HepG2 (cell line): ENCODE measurements around the gene PDGFA. TPM values are rescaled to one million over a fixed set of nuclear protein-coding genes. Genes with fewer than 3 reads are reported as not detected.

Experiments
- BCL6 ChIP-seq: IDR thresholded peaks from 2 replicates; pipeline ENCODE4 v1.6.1; 2016; ENCODE audit warnings: missing genetic modification reagents, missing compliant biosample characterization
- CBX2 ChIP-seq, 2 experiments: fragments of 200-600 bp in 1 of 2; sonication (generic); formaldehyde crosslinking in 1 of 2; IDR thresholded peaks; 2 replicates each; pipeline versions ENCODE4 v1.7.0 to v1.8.1; 2018 to 2022; ENCODE audit warnings: low read depth in 2 of 2, low read length in 1 of 2, mild to moderate bottlenecking in 1 of 2, missing genetic modification reagents in 1 of 2
- CC2D1A ChIP-seq: sonication (generic); formaldehyde crosslinking; IDR thresholded peaks from 2 replicates; pipeline ENCODE4 v1.8.1; 2023; ENCODE audit warnings: mild to moderate bottlenecking, missing genetic modification reagents
- EEA1 ChIP-seq: sonication (generic); formaldehyde crosslinking; IDR thresholded peaks from 2 replicates; pipeline ENCODE4 v1.5.1; 2020; ENCODE audit warnings: mild to moderate bottlenecking, missing genetic modification reagents, borderline replicate concordance
- HOXA5 ChIP-seq: sonication (generic); formaldehyde crosslinking; IDR thresholded peaks from 2 replicates; pipeline ENCODE4 v1.4.0; 2020; ENCODE audit warnings: missing genetic modification reagents
- ISX ChIP-seq: sonication (generic); formaldehyde crosslinking; conservative IDR thresholded peaks from 2 replicates; pipeline ENCODE4 v1.5.0; 2020; ENCODE audit warnings: missing genetic modification reagents
- KIAA2018 ChIP-seq: sonication (generic); formaldehyde crosslinking; IDR thresholded peaks from 2 replicates; pipeline ENCODE4 v1.5.0; 2020; ENCODE audit warnings: mild to moderate bottlenecking, missing genetic modification reagents, borderline replicate concordance
- KLF13 ChIP-seq: sonication (generic); formaldehyde crosslinking; IDR thresholded peaks from 2 replicates; pipeline ENCODE4 v1.4.0; 2020; ENCODE audit warnings: mild to moderate bottlenecking, missing genetic modification reagents
- NFRKB ChIP-seq: fragments of 450-650 bp; IDR thresholded peaks from 2 replicates; pipeline ENCODE4 v1.6.1; 2017
- NR2F2 ChIP-seq: IDR thresholded peaks from 2 replicates; pipeline ENCODE4 v1.6.1; 2012; ENCODE audit warnings: low read depth, inconsistent platforms, borderline replicate concordance
- PHF20 ChIP-seq: sonication (generic); formaldehyde crosslinking; IDR thresholded peaks from 2 replicates; pipeline ENCODE4 v1.5.0; 2020; ENCODE audit warnings: mild to moderate bottlenecking, missing genetic modification reagents
- SIX1 ChIP-seq: sonication (generic); formaldehyde crosslinking; IDR thresholded peaks from 2 replicates; pipeline ENCODE4 v1.4.0; 2020; ENCODE audit warnings: missing genetic modification reagents, borderline replicate concordance
- SKI ChIP-seq: fragments of 450-650 bp; IDR thresholded peaks from one replicate; pipeline ENCODE4 v1.6.1; 2018; ENCODE audit warnings: mild to moderate bottlenecking; ENCODE audit not compliant: partially characterized antibody
- YEATS4 ChIP-seq: sonication (generic); formaldehyde crosslinking; IDR thresholded peaks from 2 replicates; pipeline ENCODE4 v1.4.0; 2020; ENCODE audit warnings: missing genetic modification reagents, borderline replicate concordance
- ZNF317 ChIP-seq: sonication (generic); formaldehyde crosslinking; IDR thresholded peaks from 2 replicates; pipeline ENCODE4 v1.5.0; 2020; ENCODE audit warnings: mild to moderate bottlenecking, missing genetic modification reagents
- ZNF367 ChIP-seq: sonication (generic); formaldehyde crosslinking; IDR thresholded peaks from 2 replicates; pipeline ENCODE4 v1.4.0; 2020; ENCODE audit warnings: missing genetic modification reagents, borderline replicate concordance
- ZNF468 ChIP-seq: sonication (generic); formaldehyde crosslinking; IDR thresholded peaks from 2 replicates; pipeline ENCODE4 v1.8.0; 2022; ENCODE audit warnings: mild to moderate bottlenecking, moderate library complexity, missing genetic modification reagents
- ZSCAN9 ChIP-seq: IDR thresholded peaks from 2 replicates; pipeline ENCODE4 v1.6.1; 2016; ENCODE audit warnings: borderline replicate concordance
- polyA plus RNA-seq, 8 experiments: library from polyadenylated mRNA; depleted of rRNA in 3 of 8; stranded (reverse) in 7 of 8; unstranded in 1 of 8; fragments of >200 nt; fragmentation: Illumina TruSeq in 4 of 8; extraction: Trizol in 4 of 8; gene quantifications; 2 replicates each; pipeline versions ENCODE4 v1.2.1 to v1.2.3, GENCODE V29; 2011 to 2016; ENCODE audit warnings: low read depth in 4 of 8, missing spikeins in 1 of 8, mixed read lengths in 1 of 8; ENCODE audit not compliant: insufficient read depth in 1 of 8
- total RNA-seq, 5 experiments: library from RNA; depleted of rRNA; stranded (reverse); fragments of >200 nt; fragmentation: Illumina TruSeq; extraction: Trizol; gene quantifications; 2 replicates each; pipeline ENCODE4 v1.2.3, GENCODE V29; 2016; ENCODE audit warnings: low read depth in 1 of 5
- TF ChIP-seq, protein P1 (sequence below): sonication (generic); formaldehyde crosslinking; IDR thresholded peaks from 2 replicates; pipeline ENCODE4 v1.4.0; 2020; ENCODE audit warnings: missing genetic modification reagents

PDGFA gene
- total and polyA plus RNA-seq, 2 of the 13 experiments (the other 11 are each of a cell fraction or from before 2014, with no cell fraction given) = 1.5 to 3.4 TPM

DNA sequence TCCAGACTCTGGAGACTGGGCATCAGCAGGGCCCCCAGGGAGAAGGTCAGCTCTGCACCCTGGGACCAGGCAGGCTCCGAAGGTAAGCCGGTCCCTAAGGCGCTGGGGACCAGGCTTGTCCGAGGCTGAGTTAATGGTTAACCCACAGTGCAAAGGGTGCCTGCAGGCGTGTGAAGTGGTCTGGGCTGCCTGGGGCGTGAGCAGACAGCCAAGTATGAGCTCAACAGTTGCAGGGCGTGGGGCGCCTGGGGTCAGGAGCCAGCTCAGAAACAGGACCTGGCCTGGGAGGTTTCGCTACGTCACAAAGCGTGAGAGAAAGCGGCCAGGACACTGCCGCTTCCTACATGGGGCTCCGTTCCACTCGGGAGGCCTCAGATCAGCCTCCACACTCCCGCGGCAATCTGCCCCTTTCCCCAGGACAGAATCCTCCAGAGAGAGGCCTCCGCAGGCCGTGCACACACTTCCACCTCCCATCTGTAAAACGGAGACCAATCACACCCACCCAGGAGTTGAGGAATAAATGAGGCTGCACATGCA, 16.0 kb downstream of the PDGFA start (continued):
- TF ChIP-seq NR2F2 (peak; percentile 75; the same call in 1 of the 2 replicates), HOXA5 (CRISPR knock-in tag) (0 out of 2 replicates have a peak, but pooled peaks have one; percentile 35), BCL6 (CRISPR knock-in tag) (peak; percentile 98), NFRKB (no peak), YEATS4 (peak; percentile 63; the same call in 1 of the 2 replicates), ZNF468 (no peak), PHF20 (CRISPR knock-in tag) (peak; percentile 40; the same call in 1 of the 2 replicates), EEA1 (CRISPR knock-in tag) (no peak), CC2D1A (CRISPR knock-in tag) (no peak), SIX1 (peak; percentile 26; the same call in 1 of the 2 replicates), ZNF367 (CRISPR knock-in tag) (no peak), KLF13 (CRISPR knock-in tag) (no peak), CBX2 (IDR thresholded peaks at IDR 0.05; ENCODE audit: low read depth, low read length) (no peak), CBX2 (CRISPR knock-in tag; IDR thresholded peaks at IDR 0.05; ENCODE audit: low read depth) (no peak), ISX (CRISPR knock-in tag) (no peak), KIAA2018 (0 out of 2 replicates have a peak, but pooled peaks have one; percentile 79), ZSCAN9 (CRISPR knock-in tag) (peak; percentile 43; the same call in 1 of the 2 replicates), SKI (peak; percentile 92), ZNF317 (no peak)
- TF ChIP-seq, protein P1, sequence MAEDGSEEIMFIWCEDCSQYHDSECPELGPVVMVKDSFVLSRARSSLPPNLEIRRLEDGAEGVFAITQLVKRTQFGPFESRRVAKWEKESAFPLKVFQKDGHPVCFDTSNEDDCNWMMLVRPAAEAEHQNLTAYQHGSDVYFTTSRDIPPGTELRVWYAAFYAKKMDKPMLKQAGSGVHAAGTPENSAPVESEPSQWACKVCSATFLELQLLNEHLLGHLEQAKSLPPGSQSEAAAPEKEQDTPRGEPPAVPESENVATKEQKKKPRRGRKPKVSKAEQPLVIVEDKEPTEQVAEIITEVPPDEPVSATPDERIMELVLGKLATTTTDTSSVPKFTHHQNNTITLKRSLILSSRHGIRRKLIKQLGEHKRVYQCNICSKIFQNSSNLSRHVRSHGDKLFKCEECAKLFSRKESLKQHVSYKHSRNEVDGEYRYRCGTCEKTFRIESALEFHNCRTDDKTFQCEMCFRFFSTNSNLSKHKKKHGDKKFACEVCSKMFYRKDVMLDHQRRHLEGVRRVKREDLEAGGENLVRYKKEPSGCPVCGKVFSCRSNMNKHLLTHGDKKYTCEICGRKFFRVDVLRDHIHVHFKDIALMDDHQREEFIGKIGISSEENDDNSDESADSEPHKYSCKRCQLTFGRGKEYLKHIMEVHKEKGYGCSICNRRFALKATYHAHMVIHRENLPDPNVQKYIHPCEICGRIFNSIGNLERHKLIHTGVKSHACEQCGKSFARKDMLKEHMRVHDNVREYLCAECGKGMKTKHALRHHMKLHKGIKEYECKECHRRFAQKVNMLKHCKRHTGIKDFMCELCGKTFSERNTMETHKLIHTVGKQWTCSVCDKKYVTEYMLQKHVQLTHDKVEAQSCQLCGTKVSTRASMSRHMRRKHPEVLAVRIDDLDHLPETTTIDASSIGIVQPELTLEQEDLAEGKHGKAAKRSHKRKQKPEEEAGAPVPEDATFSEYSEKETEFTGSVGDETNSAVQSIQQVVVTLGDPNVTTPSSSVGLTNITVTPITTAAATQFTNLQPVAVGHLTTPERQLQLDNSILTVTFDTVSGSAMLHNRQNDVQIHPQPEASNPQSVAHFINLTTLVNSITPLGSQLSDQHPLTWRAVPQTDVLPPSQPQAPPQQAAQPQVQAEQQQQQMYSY (CRISPR knock-in tag) = no peak
